ENCODE data around the gene BRICD5.

DNA sequence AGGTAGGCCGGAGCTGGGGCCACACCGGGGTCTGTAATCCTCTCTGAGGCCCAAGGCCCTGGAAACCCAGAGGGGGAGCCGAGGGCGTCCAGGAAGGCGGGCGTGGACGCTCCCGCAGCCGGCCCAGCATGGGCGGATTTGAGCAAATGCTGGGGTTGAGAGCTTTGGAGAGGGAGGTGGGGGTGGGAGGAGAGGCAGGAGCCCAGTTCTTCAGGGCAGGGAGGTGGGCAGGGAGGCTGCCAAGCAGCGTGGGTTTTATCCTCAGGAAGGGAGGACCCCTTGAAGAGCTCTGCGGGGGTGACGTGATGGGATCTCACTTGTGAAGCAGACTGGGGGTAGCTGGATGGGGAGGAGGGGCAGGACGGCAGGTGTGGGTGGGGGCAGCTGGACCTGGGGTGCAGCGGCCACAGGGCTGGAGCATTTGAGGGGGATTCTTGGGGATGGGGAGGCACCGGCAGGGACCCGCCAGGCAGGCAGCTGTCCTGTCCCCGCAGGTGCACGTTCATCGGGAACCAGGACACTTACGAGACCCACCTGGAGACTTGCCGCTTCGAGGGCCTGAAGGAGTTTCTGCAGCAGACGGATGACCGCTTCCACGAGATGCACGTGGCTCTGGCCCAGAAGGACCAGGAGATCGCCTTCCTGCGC, 37.9 kb downstream of the BRICD5 start:
- TF ChIP-seq, protein P1, sequence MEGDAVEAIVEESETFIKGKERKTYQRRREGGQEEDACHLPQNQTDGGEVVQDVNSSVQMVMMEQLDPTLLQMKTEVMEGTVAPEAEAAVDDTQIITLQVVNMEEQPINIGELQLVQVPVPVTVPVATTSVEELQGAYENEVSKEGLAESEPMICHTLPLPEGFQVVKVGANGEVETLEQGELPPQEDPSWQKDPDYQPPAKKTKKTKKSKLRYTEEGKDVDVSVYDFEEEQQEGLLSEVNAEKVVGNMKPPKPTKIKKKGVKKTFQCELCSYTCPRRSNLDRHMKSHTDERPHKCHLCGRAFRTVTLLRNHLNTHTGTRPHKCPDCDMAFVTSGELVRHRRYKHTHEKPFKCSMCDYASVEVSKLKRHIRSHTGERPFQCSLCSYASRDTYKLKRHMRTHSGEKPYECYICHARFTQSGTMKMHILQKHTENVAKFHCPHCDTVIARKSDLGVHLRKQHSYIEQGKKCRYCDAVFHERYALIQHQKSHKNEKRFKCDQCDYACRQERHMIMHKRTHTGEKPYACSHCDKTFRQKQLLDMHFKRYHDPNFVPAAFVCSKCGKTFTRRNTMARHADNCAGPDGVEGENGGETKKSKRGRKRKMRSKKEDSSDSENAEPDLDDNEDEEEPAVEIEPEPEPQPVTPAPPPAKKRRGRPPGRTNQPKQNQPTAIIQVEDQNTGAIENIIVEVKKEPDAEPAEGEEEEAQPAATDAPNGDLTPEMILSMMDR (IDR thresholded peaks at IDR 0.05; ENCODE audit: poor library complexity): no peak
- TF ChIP-seq EZH2phosphoT487 (IDR thresholded peaks at IDR 0.05; ENCODE audit: low read depth, severe bottlenecking, unreplicated experiment) (no peak), EZH2 (IDR thresholded peaks at IDR 0.05; ENCODE audit: borderline replicate concordance) (no peak)
